ENCODE measurements around the gene LHFPL6.

Gene LHFPL6

GRCh38 chr13:39462906-39463305 is 140.1 kb downstream of the LHFPL6 start:
- DNase-seq (ENCODE audit: low spot score) = no peak

GRCh38 chr13:39462428-39462827 is 140.6 kb downstream of the LHFPL6 start:
- no peak for DNase-seq (ENCODE audit: low spot score)

DNA sequence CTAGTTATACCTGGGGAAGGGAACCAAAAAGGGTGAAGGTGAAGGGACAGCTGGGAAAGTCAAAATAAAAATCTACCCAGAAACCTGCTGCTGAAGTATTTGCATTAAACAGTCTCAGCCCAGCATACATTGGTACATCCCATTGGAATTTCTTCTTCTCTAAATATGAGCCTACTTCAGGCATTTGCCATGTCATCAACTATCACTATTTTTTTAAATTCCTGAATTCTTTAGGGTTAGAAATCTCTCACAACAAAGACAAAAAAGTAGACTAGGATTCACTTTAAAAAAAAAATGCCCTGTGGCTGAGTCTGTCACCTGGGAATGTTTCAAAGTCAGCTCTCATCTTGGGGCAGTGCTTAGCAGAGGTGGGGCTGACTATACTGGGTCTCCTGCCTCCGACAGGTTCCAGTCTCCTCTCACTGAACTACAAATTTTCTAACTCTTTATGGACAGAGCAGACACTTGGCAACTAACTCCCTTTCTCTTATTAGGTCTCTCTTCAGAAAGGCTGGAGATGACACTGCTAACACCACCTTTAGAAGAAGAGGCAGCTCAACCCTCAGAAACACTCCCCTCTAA is 141.2 kb downstream of the LHFPL6 start:
- no peak for DNase-seq (ENCODE audit: low spot score)

GRCh38 chr13:39457274-39457673 is 145.7 kb downstream of the LHFPL6 start:
- DNase-seq (ENCODE audit: low spot score) = no peak

GRCh38 chr13:39455521-39456175 is 147.3 kb downstream of the LHFPL6 start:
- DNase-seq (ENCODE audit: low spot score) = no peak

- DNase-seq (ENCODE audit: low spot score) = no peak
These were observed 150.2 kb downstream of the LHFPL6 start for GRCh38 chr13:39452834-39453233.

- DNase-seq (ENCODE audit: low spot score) = no peak
These were observed 150.6 kb downstream of the LHFPL6 start for GRCh38 chr13:39452417-39452816.

- DNase-seq (ENCODE audit: low spot score) = no peak
These were observed 151.1 kb downstream of the LHFPL6 start for GRCh38 chr13:39451860-39452301.

DNA sequence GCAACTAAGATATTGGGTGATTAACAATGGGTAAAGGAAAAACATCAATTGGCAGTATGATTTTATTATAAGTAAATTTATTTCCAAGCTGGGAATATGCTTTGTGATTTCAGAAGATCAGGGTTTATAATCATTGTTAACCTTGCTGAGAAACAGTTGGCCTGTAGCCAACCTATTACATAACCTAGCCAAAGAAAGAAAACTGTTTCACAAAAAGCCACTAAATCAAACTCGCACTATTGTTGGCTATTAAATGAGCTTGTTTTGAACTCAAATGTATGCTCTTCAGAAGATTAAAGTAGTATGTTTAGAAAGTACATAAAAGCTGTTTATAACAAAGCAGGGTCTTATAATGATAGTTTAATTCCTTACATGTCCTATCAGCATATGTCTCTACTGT is 151.7 kb downstream of the LHFPL6 start:
- no peak for DNase-seq (ENCODE audit: low spot score)

DNA sequence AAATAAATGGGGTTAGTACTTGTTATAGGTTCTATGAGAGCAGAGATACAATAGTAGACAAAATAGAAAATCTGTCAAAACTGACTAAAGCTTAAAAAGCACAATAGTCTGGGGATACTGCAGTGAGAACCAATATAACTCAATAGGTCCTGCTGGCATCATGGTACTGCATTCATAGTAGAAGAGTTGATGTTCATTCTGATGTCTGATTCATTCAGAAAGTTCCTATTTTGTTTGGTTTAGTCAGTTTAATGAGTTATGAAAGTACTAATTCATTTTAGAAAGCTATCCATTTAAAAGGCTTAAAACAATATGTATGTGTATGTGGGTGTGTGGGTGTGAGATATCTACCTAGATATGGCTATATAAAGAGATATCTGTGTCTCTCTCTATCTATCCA is 152.8 kb downstream of the LHFPL6 start:
- no peak for DNase-seq (ENCODE audit: low spot score)

DNA sequence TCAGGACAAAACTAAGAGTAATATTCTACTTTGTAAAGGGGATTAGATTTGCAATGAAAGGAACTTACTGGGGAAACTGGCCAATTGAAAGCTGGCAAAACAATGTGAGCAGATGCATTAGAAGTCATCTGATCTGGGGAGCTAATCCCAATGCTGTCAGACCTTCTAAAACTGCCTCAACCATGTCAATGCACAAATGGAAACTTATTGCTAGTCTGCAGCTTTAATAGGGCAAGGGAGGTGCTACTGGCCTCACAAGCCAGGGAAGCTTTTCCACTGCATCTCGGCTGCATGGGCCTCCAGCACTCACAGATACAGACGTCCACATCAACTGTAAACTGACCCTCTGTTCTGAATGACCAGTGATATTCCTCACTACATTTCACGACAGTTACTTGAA is 154.2 kb downstream of the LHFPL6 start:
- no peak for DNase-seq (ENCODE audit: low spot score)

DNA sequence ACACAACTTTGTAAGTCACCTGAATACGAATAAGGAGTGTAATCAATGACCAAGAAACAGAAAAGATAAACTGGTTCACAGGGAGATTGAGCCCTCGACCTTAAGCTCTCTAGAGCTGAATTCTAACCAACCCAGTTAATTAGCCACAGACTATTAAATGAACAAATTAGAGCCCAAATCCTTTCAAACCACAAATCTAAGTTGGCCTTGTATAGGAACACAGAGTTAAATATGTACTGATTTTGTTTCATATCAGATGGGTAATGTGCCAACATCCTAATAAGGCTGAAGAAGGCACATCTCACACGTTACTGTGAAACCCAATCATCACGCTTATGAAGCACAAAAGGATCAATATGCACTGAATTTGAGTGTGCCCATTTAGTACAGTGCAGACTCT is 156.1 kb downstream of the LHFPL6 start:
- DNase-seq (ENCODE audit: low spot score) = no peak

DNA sequence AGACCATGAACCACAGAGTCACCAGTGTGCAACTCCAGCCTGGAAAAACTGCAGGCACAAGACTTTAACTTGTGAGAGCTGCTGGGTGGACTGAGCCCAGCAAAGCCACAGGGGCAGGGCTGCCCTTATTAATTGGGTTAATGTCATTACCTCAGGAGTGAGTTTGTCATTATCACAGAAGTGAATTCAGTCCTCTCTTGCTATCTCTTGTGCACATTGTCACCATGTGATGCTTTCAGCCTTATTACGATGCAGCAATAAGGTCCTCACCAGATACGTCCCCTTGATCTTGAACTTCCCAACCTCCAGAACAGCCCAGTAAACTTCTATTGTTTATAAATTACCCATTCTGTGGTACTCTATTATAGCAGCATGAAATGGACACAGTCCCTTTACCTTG is 158.1 kb downstream of the LHFPL6 start:
- DNase-seq (ENCODE audit: low spot score) = no peak

- DNase-seq (ENCODE audit: low spot score) = no peak
These were observed 169.3 kb downstream of the LHFPL6 start for GRCh38 chr13:39433651-39434050.

- no peak for DNase-seq (ENCODE audit: low spot score)
These were observed 170.8 kb downstream of the LHFPL6 start for GRCh38 chr13:39432196-39432595.

DNA sequence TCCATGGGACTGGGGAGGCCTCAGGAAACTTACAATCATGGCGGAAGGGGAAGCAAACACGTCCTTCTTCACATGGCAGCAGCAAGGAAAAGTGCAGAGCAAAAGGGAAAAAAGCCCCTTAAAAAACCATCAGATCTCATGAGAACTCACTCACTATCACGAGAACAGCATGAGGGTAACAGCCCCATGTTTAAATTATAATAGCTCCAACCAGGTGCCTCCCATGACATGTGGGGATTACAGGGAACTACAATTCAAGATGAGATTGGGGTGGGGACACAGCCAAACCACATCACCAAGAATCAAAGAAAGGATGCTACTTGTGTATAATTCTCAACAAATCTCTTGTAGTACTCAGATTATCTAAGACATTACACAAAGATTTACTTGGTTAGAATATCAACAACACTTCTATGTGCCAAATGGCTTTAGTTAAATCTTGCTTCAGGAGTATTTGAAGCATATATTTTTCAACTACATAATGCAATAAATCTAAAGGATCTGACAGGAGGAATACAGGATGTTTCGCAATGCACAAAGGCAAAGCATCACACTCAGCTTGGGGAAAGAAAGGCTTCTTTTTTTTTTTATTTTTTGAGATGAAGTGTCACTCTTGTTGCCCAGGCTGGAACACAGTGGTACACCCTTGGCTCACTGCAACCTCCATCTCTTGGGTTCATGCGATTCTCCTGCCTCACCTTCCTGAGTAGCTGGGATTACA is 180.0 kb downstream of the LHFPL6 start:
- DNase-seq (ENCODE audit: low spot score) = no peak

DNA sequence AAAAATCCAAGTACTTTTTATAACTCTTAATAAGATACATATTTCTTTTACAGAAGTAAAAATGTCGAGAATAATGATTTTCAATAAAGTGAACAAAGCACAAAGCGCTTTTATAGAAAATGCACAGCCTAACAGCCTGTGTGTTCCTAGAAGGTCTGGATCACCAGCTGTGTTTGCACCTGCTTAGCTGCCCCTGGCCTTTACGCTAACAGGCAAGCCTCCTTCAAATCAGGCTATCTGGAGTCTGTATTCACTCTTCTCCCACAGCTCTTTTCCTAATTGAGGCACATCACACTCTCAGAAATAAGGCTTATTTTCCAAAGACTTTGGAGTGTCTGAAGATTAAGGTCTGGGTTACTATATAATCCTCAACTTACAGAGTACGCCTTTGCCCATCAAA is 183.1 kb downstream of the LHFPL6 start:
- DNase-seq (ENCODE audit: low spot score) = no peak

DNA sequence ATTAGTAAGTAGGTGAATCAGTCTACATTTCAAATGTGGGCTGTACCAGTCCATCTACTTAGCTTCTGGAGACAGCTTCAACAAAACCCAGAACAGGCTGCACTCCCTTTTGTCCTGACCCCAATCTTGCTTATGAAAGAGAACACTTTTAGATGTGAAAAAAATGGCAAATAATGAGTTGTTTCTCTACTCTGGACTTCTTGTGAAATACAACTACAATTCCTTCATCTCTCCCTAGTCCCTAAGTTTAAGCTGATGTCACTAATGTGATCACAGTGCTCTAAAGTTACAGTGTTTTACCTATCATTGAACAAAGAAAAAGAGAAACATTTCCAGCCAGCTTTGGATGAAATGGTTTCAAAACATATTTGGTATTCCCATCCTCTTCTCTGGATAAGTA is 183.9 kb downstream of the LHFPL6 start:
- DNase-seq (ENCODE audit: low spot score) = no peak

DNA sequence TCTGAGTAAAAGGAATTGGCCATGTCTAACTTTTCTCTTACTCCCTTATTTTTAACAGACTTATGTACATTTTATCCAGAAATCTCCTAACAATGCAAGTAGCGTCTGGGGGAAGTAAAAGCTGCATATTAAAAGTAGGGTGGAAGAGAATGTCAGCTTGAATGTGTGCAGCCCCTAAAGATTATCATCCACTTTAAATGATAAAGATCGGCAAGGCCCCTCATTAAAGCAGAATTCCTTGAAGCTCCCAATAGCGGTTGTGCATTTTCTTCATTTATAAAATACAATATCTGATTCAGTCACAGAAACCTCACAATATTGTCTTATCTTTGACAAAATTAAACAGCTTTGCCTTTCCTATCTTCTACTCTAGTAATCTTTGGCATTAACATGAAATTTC is 184.6 kb downstream of the LHFPL6 start:
- no peak for DNase-seq (ENCODE audit: low spot score)

DNA sequence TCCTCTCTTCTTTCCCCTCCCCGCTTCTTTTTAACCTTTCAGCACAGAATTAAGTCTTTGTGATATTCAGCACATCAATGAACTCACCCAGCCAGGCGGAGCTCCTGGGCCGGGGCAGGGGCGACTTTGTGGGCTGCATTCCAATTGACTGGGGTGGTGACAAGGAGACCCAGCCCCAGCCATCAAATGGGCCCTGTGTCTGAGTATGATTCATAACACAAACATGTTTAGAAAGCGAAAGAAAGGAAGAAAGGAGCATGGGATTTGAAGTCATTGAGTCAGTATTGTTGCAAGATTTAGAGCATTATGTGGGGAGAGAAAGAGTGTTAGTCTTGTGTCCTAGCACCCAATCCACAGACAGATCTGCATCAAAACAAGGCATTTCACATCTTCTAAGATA is 185.3 kb downstream of the LHFPL6 start:
- DNase-seq (ENCODE audit: low spot score) = peak; percentile 7

DNA sequence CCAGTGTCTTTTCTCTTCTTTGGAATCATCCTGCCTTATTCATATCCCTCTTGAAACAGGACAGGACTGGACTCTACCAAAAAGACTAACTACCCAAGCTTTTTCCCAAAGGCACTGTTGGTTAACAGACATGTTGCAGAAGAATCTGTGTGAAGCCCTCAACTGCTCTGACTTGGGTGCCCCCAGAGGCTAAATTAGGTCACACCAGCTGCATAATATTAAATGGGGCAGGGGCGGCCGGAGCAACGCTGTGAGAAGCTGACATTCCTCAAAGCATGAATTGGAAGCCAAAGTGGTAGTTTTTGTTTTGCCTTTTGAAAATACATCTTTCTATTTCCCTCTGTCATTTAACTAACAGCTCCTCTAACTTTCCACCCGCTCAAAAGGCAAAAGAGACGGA is 185.9 kb downstream of the LHFPL6 start:
- DNase-seq (ENCODE audit: low spot score) = no peak

- DNase-seq (ENCODE audit: low spot score) = peak; percentile 69
These were observed 187.8 kb downstream of the LHFPL6 start for GRCh38 chr13:39415008-39415802.

DNA sequence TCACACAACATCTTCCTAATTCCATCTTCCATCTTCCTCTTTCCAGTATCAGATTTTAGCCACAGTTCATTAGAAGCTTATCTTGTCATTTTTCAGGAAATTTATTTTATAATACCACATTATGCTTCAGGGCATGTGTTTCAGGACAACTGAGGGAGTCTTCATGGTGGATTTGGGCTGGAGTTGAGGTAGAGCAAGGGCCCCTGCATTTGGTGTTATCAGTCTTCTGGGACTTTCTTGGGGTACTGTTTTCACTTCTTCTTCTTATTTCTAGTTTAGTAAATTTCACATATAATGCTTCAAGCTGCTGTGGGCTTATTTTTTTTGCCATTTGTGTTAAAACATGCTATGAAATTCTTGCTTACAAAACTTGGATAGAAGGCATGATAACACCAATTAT is 188.7 kb downstream of the LHFPL6 start:
- DNase-seq (ENCODE audit: low spot score) = no peak
